Kidney (tissue), 14 donors: ENCODE measurements around the gene GPR35. TPM values are rescaled to one million over a fixed set of nuclear protein-coding genes. Genes with fewer than 3 reads are reported as not detected.
A peak's percentile ranks its signal among the peaks of the same experiment; 100 is the strongest.

Experiments
- DNase-seq, 5 donors: peaks; one replicate each; pipeline ENCODE4 v3.0.0-alpha.2; 2013 to 2020
- FAIRE-seq: peaks from 2 replicates; lab custom pipeline; 2012; peaks lifted over from hg19 to GRCh38; lab: Jason Lieb, UNC
- H3K27ac ChIP-seq, 2 donors: one replicate each; pipeline ENCODE4 v1.7.0; 2013; ENCODE audit warnings: low read depth in 2 of 2, low read length in 2 of 2, inconsistent platforms in 1 of 2
- H3K27me3 ChIP-seq: one replicate; pipeline ENCODE4 v1.7.1; 2013; ENCODE audit warnings: low read length, inconsistent platforms; ENCODE audit not compliant: control insufficient read depth, insufficient read depth
- H3K36me3 ChIP-seq, 3 donors: one replicate each; pipeline versions ENCODE4 v1.7.0 to v1.7.1; 2013; ENCODE audit warnings: low read length in 3 of 3, control low read depth in 1 of 3, inconsistent platforms in 1 of 3; ENCODE audit not compliant: insufficient read depth in 3 of 3, control insufficient read depth in 2 of 3
- H3K4me1 ChIP-seq, 3 donors: one replicate each; pipeline versions ENCODE4 v1.7.0 to v1.7.1; 2013; ENCODE audit warnings: low read length in 3 of 3, inconsistent platforms in 1 of 3, low read depth in 1 of 3; ENCODE audit not compliant: control insufficient read depth in 2 of 3, insufficient read depth in 2 of 3
- H3K4me3 ChIP-seq, 3 donors: one replicate each; pipeline versions ENCODE4 v1.7.0 to v1.8.1; 2013; ENCODE audit warnings: low read length in 3 of 3, control low read depth in 1 of 3, inconsistent platforms in 1 of 3
- H3K9ac ChIP-seq, 3 donors: one replicate each; pipeline versions ENCODE4 v1.7.0 to v1.7.1; 2013; ENCODE audit warnings: low read length in 3 of 3, control low read depth in 1 of 3, inconsistent platforms in 1 of 3
- H3K9me3 ChIP-seq, 3 donors: one replicate each; pipeline versions ENCODE4 v1.7.0 to v1.7.1; 2013; ENCODE audit warnings: low read length in 3 of 3, control low read depth in 1 of 3, inconsistent platforms in 1 of 3; ENCODE audit not compliant: control insufficient read depth in 2 of 3, insufficient read depth in 1 of 3
- intact Hi-C: fragments of 100-400 bp; cut with DNase I; formaldehyde crosslinking; loops from one replicate; pipeline ENCODE4 v1.11.1; 2022
- polyA plus RNA-seq: library from polyadenylated mRNA; stranded (reverse); fragments of 350-450 nt; fragmentation: Illumina TruSeq; extraction: RNeasy Lipid Tissue Mini Kit (QIAGEN cat#74804); gene quantifications from one replicate; pipeline ENCODE4 v1.2.3, GENCODE V29; 2014; ENCODE audit warnings: low read depth, low replicate concordance; ENCODE audit not compliant: insufficient read depth
- total RNA-seq: library from RNA; stranded (reverse); fragmentation: NEBNext Ultra II Directional; extraction: Animal tissue kit (Norgen Biotek cat#: 25700); gene quantifications from one replicate; pipeline ENCODE4 v1.2.1, GENCODE V29; 2021
- TF ChIP-seq, protein P1 (sequence below): IDR thresholded peaks from 3 replicates; pipeline ENCODE4 v1.5.1; 2012; ENCODE audit warnings: mild to moderate bottlenecking, moderate library complexity, borderline replicate concordance; ENCODE audit not compliant: insufficient read depth; ENCODE audit errors: extremely low read depth
- donor health status: control.
- donor health status: control.
- donor health status: control.
- donor health status: control.
- donor health status: control.
- donor health status: DM: yes; HTN: yes; CAD: no.
- donor health status: Normal renal cell carcinoma (clear cell type).

The GPR35 gene
- total and polyA plus RNA-seq, 2 donors from 2014 or later = 1.7 to 6.7 TPM

DNA sequence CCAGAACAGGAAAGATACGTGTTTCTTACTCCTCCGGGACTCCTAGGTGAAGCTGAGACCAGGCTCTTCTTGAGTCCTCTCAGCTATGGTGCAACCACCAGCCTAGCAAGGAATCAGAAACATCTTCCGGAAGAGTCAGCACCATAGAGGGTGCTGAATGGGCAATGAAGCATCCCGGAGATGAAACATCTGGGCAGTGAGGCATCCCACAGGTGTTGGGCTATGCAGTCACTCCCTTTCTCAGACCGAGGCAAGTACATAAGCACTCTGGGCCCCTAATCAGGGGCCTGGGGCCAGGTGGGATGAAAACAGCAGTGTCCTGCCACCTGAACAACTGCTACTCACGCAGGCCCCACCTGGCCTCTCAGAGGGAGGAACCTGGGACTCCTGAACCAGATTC, 40.2 kb upstream of the GPR35 start:
- no peaks in the 10 kb centered on the region for H3K27me3 ChIP-seq
- no peaks in the 10 kb centered on the region for H3K9me3 ChIP-seq
- DNase-seq (peak in 1 of 5 donors; percentile 71), FAIRE-seq (no peak)
- peak overlapping the region; percentile 82 to 97 (median 88) for H3K4me3 ChIP-seq
- peaks cover 0 to 5% (median 0%) of the 10 kb centered on the region in 3 donors for H3K36me3 ChIP-seq
- peaks cover 6 to 30% (median 25%) of the 10 kb centered on the region in 3 donors for H3K4me1 ChIP-seq
- H3K27ac ChIP-seq = no peak overlapping the region
- intact Hi-C loops = no loop called here
- TF ChIP-seq, protein P1, sequence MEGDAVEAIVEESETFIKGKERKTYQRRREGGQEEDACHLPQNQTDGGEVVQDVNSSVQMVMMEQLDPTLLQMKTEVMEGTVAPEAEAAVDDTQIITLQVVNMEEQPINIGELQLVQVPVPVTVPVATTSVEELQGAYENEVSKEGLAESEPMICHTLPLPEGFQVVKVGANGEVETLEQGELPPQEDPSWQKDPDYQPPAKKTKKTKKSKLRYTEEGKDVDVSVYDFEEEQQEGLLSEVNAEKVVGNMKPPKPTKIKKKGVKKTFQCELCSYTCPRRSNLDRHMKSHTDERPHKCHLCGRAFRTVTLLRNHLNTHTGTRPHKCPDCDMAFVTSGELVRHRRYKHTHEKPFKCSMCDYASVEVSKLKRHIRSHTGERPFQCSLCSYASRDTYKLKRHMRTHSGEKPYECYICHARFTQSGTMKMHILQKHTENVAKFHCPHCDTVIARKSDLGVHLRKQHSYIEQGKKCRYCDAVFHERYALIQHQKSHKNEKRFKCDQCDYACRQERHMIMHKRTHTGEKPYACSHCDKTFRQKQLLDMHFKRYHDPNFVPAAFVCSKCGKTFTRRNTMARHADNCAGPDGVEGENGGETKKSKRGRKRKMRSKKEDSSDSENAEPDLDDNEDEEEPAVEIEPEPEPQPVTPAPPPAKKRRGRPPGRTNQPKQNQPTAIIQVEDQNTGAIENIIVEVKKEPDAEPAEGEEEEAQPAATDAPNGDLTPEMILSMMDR = no peak
- peak overlapping the region in 2 of 3 donors; percentile 0 to 99 for H3K9ac ChIP-seq

DNA sequence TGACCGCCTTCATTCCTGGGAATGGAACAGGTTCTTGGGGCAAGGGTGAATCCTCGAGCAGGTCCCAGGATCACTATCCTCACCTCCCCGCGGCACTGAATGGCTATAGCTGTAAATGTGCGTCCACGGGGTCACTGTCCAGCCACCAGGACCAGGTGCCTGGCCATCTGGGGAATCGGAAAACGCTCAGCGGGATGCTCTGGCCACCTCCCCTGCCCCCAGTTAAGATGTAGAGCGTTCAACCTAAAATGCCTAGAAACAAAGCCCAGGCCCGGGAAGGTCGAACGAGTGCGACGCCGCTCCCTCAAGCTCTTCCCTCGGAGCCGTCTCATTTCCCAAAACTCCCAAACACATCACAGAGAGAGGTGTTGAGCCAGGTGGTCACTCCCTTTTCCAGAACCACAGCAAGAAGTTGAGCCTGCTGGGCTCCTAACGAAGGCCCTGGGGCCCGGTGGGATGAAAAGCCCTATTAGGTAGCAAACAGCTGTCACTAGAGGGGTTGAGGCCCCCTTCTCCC, 39.5 kb upstream of the GPR35 start:
- H3K4me3 ChIP-seq = peak overlapping the region; percentile 82 to 97 (median 88)
- intact Hi-C loops = no loop called here
- H3K36me3 ChIP-seq = peaks cover 0 to 5% (median 0%) of the 10 kb centered on the region in 3 donors
- DNase-seq (peak in 1 of 5 donors; percentile 74), FAIRE-seq (no peak)
- TF ChIP-seq, protein P1 = no peak
- no peaks in the 10 kb centered on the region for H3K9me3 ChIP-seq
- no peaks in the 10 kb centered on the region for H3K27me3 ChIP-seq
- peak overlapping the region; percentile 78 to 99 (median 84) for H3K9ac ChIP-seq
- peak overlapping the region; percentile 82 to 89 for H3K27ac ChIP-seq
- peaks cover 6 to 28% (median 25%) of the 10 kb centered on the region in 3 donors for H3K4me1 ChIP-seq

DNA sequence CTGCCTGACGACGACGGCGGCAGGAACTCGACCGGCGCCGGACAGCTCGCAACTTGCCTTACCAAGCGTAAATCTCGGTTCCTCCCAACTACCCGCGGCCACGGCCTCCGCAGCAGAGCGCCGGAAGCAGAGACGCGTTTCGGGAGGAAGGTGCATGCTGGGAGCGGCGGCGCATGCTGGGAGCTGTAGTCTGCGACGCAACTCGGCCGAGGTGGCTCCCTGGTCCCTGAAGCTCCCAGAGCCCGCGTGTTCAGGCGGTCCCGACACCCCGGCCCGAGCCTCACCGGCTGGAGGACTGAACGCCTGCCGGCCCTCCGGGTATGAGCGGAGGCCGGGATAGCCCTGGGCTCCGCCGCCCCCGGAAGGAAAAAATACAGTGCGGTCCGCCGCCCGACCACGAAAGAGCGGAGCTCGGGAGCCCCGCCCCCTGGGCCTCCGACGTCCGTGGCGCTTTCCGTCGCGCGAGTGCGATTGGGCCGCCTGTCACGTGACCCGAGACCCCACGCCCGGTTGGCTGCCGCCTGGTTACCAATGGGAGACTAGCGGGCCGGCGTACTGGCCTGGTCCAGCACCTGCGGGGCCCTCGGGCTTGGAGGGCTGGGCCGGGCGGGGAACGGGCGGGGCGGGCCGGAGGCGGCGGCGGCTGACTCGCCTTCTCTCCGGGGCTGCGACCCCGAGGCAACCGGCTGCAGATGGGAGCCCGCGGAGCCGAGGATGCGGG, 38.9 kb upstream of the GPR35 start, which contains the start of gene CAPN10:
Gene CAPN10, plus strand, starts transcription at position 537 of the 721 bp plus-strand sequence. Its CDS starts 178 bp downstream, at position 715.
- Histone ChIP-seq H3K4me3 (peak within 1 kb of the TSS; percentile 82 to 97 (median 88)), H3K36me3 (peaks cover under 1 to 11% (median 2%) of the 10 kb centered on the region in 3 donors), H3K27ac (peak within 1 kb of the TSS; percentile 82 to 89), H3K27me3 (no peaks in the 10 kb centered on the region), H3K9me3 (no peaks in the 10 kb centered on the region), H3K9ac (peak within 1 kb of the TSS; percentile 78 to 99 (median 84)), H3K4me1 (peaks cover 6 to 28% (median 25%) of the 10 kb centered on the region in 3 donors)
- intact Hi-C loops = no loop called here
- peak; percentile 97 to 100 (median 98) for DNase-seq
- FAIRE-seq = no peak
- TF ChIP-seq, protein P1 = no peak
